Mesothelial cell of epicardium (in vitro differentiated cells): ENCODE results near the gene IDNK. TPM values are rescaled to one million over a fixed set of nuclear protein-coding genes. Genes with fewer than 3 reads are reported as not detected.

Source experiments
- DNase-seq, 2 experiments: peaks; one replicate each; pipeline ENCODE4 v3.0.0; 2021; ENCODE audit warnings: low spot score in 2 of 2; ENCODE audit not compliant: unreplicated experiment in 2 of 2
- H3K27ac Mint-ChIP-seq: 2 replicates; pipeline ENCODE4 v1.8.0; 2021; ENCODE audit warnings: mixed read lengths
- H3K27me3 Mint-ChIP-seq: 2 replicates; pipeline ENCODE4 v1.8.0; 2021; ENCODE audit warnings: low read depth, mixed read lengths
- H3K36me3 Mint-ChIP-seq: 2 replicates; pipeline ENCODE4 v1.8.0; 2021; ENCODE audit warnings: mixed read lengths
- H3K4me1 Mint-ChIP-seq: 2 replicates; pipeline ENCODE4 v1.8.0; 2021; ENCODE audit warnings: mixed read lengths
- H3K4me3 Mint-ChIP-seq: 2 replicates; pipeline ENCODE4 v1.8.0; 2021; ENCODE audit warnings: mild to moderate bottlenecking, moderate library complexity, mixed read lengths
- H3K9me3 Mint-ChIP-seq: 2 replicates; pipeline ENCODE4 v1.8.0; 2021; ENCODE audit warnings: mixed read lengths
- total RNA-seq: library from RNA; stranded (reverse); gene quantifications from 3 replicates; pipeline ENCODE4 v1.2.1, GENCODE V29; 2021
- TF ChIP-seq, protein P1 (sequence below): fragments of 200-600 bp; sonication (generic); IDR thresholded peaks from one replicate; pipeline ENCODE4 v1.5.0; 2021; ENCODE audit warnings: antibody characterized with exemption; ENCODE audit not compliant: unreplicated experiment

IDNK gene
- total RNA-seq, 1 donor from 2014 or later, result 3.3 TPM

DNA sequence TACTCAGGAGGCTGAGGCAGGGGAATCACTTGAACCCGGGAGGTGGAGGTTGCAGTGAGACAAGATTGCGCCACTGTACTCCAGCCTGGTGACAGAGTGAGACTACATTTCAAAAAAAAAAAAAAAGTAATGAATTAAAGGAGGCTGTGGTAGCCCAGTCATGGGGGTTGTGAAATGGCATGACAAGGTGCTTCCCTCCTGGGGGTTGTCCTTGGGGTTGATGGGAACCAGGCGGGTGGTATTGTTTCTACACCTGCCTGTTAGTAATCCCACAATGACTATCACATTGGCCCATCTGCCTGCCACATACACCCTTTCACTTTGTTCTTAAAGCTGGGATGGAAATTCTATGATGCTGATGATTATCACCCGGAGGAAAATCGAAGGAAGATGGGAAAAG, 5.6 kb downstream of the IDNK start:
- Mint-ChIP-seq H3K4me1 (peaks cover 16% of the 10 kb centered on the region), H3K36me3 (peaks cover 4% of the 10 kb centered on the region), H3K9me3 (no peaks in the 10 kb centered on the region), H3K4me3 (no peak overlapping the region), H3K27me3 (no peaks in the 10 kb centered on the region), H3K27ac (no peak overlapping the region)
- TF ChIP-seq, protein P1, sequence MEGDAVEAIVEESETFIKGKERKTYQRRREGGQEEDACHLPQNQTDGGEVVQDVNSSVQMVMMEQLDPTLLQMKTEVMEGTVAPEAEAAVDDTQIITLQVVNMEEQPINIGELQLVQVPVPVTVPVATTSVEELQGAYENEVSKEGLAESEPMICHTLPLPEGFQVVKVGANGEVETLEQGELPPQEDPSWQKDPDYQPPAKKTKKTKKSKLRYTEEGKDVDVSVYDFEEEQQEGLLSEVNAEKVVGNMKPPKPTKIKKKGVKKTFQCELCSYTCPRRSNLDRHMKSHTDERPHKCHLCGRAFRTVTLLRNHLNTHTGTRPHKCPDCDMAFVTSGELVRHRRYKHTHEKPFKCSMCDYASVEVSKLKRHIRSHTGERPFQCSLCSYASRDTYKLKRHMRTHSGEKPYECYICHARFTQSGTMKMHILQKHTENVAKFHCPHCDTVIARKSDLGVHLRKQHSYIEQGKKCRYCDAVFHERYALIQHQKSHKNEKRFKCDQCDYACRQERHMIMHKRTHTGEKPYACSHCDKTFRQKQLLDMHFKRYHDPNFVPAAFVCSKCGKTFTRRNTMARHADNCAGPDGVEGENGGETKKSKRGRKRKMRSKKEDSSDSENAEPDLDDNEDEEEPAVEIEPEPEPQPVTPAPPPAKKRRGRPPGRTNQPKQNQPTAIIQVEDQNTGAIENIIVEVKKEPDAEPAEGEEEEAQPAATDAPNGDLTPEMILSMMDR, result no peak
- no peak for DNase-seq

DNA sequence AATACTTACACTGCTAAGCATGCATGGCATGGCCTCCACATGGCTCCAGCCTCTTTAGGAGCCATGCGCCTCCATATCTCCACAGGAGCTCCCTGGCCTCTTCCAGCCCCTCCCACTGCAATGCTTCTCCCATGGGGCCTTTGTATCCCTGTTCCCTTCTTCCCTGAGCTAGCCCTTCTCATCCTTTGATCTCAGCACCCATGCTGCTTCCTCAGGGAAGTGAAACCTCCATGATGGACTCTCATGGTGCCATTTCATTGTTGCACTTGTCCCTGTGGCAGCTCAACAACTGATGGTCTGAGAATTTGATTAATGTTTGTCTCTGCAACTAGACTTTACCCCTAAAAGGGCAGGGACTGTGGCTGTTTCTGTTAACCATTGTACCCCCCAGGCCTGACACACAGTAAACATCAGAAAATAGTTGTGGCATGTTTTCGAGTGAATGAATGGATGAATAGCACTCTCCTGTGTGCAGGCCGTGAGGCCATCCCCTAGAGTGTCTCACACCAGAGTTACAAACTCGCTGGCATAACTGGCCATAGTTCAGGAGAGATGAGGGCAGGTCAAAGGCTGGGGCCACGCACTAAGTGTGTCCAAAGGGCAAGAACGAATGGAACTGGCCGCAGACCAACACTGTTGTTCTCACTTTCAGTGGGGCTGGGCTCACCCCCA, 6.6 kb downstream of the IDNK start:
- H3K27ac Mint-ChIP-seq, result no peak overlapping the region
- peaks cover 4% of the 10 kb centered on the region for H3K36me3 Mint-ChIP-seq
- H3K9me3 Mint-ChIP-seq, result no peaks in the 10 kb centered on the region
- TF ChIP-seq, protein P1, result no peak
- H3K4me1 Mint-ChIP-seq, result peaks cover 7% of the 10 kb centered on the region
- no peak for DNase-seq
- no peaks in the 10 kb centered on the region for H3K27me3 Mint-ChIP-seq
- H3K4me3 Mint-ChIP-seq, result no peak overlapping the region

DNA sequence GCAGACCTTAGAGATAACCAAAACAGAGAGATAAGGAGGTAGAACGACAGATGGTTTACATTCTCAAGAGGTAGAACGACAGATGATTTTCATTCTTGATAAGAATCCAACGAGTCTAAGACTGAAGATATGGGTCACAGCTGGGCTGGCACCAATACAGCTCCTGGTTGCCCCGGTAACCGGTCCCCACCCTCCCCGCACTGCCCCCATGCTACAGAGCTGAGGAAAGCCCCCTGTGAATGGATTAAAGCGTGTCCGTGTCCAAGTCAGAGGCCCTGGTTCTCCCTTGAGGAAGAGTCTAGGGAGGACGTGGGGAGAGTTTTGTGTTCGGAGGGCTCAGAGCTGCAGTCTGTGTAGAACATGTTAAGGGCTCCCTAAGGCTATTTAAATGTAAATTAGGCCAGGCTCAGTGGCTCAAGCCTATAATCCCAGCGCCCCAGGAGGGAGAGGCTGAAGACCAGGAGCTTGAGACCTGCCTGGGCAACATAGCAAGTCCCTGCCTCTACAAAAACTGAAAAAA, 8.1 kb downstream of the IDNK start:
- H3K4me1 Mint-ChIP-seq, result peaks cover 7% of the 10 kb centered on the region
- TF ChIP-seq, protein P1, result no peak
- no peak overlapping the region for H3K4me3 Mint-ChIP-seq
- DNase-seq, result no peak
- H3K9me3 Mint-ChIP-seq, result no peaks in the 10 kb centered on the region
- peaks cover 4% of the 10 kb centered on the region for H3K36me3 Mint-ChIP-seq
- H3K27me3 Mint-ChIP-seq, result no peaks in the 10 kb centered on the region
- H3K27ac Mint-ChIP-seq, result peak overlapping the region; percentile 7

DNA sequence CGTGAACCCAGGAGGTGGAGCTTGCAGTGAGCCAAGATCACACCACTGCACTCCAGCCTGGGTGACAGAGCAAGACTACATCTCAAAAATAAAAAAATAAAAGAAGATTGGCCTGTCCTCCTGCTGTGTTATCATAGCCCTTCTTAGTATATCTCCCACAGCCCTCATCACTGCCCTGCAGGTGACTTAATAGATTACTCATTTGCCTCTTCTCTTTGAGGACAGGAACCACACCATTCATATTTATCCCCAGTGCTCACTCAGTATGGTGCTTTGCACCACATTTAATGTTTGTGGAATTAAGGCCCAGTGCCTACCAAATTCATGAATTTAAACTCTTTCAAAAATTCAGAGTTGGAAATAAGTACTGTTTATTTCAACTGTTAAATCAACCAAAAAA, 10.3 kb downstream of the IDNK start:
- TF ChIP-seq, protein P1, result no peak
- H3K4me1 Mint-ChIP-seq, result peaks cover 12% of the 10 kb centered on the region
- H3K27ac Mint-ChIP-seq, result no peak overlapping the region
- peaks cover 4% of the 10 kb centered on the region for H3K36me3 Mint-ChIP-seq
- H3K27me3 Mint-ChIP-seq, result no peaks in the 10 kb centered on the region
- DNase-seq, result no peak
- no peak overlapping the region for H3K4me3 Mint-ChIP-seq
- no peaks in the 10 kb centered on the region for H3K9me3 Mint-ChIP-seq

DNA sequence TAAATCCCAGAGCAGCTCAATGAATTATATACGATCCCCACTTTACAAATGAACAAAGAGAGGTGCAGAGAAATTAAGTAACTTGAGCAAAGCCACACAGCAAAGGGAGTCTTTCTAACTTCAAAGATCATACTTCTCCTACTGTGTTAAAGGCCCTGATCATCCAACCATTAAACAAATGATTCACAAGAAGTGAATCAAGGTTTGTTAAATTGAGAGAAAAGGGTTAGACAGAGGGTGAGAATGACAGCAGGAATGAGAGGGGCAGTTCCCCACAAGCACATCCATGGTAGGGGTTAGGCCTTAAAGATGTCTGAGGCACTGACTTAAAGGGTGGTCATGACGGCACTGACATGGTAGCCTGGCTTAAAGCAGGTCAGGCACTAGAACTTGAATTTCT, 10.7 kb downstream of the IDNK start:
- Mint-ChIP-seq H3K27me3 (no peaks in the 10 kb centered on the region), H3K4me1 (peaks cover 12% of the 10 kb centered on the region), H3K9me3 (no peaks in the 10 kb centered on the region), H3K36me3 (peaks cover 4% of the 10 kb centered on the region), H3K27ac (no peak overlapping the region), H3K4me3 (no peak overlapping the region)
- no peak for DNase-seq
- TF ChIP-seq, protein P1, result no peak

DNA sequence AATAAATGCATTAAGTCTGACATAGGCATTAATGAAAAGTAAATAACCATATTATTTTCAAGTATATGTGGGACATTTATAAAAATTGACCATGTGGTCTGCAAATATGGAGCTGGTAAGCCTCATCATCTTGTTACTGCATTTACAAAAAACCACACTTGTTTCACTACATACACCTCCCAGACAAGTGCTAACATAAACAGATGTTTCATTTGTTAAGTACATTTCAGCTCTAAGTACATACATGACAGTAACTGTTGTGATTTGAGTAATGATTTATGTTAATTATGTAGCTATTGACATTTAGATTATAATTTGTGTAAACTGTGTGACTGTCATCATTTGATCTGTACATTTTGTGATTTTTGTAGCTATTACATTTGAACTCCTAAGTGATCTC, 13.9 kb downstream of the IDNK start:
- DNase-seq, result no peak
- Mint-ChIP-seq H3K4me3 (no peak overlapping the region), H3K36me3 (no peaks in the 10 kb centered on the region), H3K4me1 (peaks cover 5% of the 10 kb centered on the region), H3K27me3 (no peaks in the 10 kb centered on the region), H3K27ac (no peak overlapping the region), H3K9me3 (no peaks in the 10 kb centered on the region)
- TF ChIP-seq, protein P1, result no peak
